HEK293 (cell line): ENCODE data around the gene BAG5.

Source experiments
- GFI1B ChIP-seq: fragments of 450-650 bp; formaldehyde crosslinking; IDR thresholded peaks from 2 replicates; pipeline ENCODE4 v1.5.1; 2016; ENCODE audit warnings: missing biosample characterization, missing genetic modification characterization
- GLIS2 ChIP-seq: fragments of 450-650 bp; formaldehyde crosslinking; IDR thresholded peaks from 2 replicates; pipeline ENCODE4 v1.5.1; 2016; ENCODE audit warnings: missing biosample characterization, missing genetic modification characterization
- HOXD13 ChIP-seq: sonication (generic); formaldehyde crosslinking; IDR thresholded peaks from 2 replicates; pipeline ENCODE4 v1.8.0; 2022; ENCODE audit warnings: missing genetic modification reagents, borderline replicate concordance
- OVOL3 ChIP-seq: fragments of 450-650 bp; formaldehyde crosslinking; IDR thresholded peaks from 2 replicates; pipeline ENCODE4 v1.5.1; 2016; ENCODE audit warnings: missing biosample characterization, missing genetic modification characterization
- PRDM1 ChIP-seq: fragments of 450-650 bp; formaldehyde crosslinking; IDR thresholded peaks from 2 replicates; pipeline ENCODE4; 2016; ENCODE audit warnings: missing biosample characterization, missing genetic modification characterization
- TCF7L2 ChIP-seq: IDR thresholded peaks from 2 replicates; pipeline ENCODE4 v1.6.1; 2011; ENCODE audit warnings: low read depth, mild to moderate bottlenecking, inconsistent platforms, low read length, moderate library complexity, borderline replicate concordance
- TRIM28 ChIP-seq: IDR thresholded peaks from 2 replicates; pipeline ENCODE4 v1.6.1; 2011; ENCODE audit warnings: low read length, control low read depth, borderline replicate concordance
- TSHZ1 ChIP-seq: fragments of 450-650 bp; formaldehyde crosslinking; IDR thresholded peaks from 2 replicates; pipeline ENCODE4 v1.5.1; 2016; ENCODE audit warnings: missing biosample characterization, missing genetic modification characterization, borderline replicate concordance
- YY1 ChIP-seq: fragments of 450-650 bp; formaldehyde crosslinking; IDR thresholded peaks from 2 replicates; pipeline ENCODE4 v1.5.1; 2018; ENCODE audit warnings: missing biosample characterization, missing genetic modification characterization
- ZBTB7A ChIP-seq: fragments of 450-650 bp; formaldehyde crosslinking; IDR thresholded peaks from 2 replicates; pipeline ENCODE4 v1.5.1; 2016; ENCODE audit warnings: low read depth, missing biosample characterization, missing genetic modification characterization
- ZFHX2 ChIP-seq: fragments of 450-650 bp; formaldehyde crosslinking; conservative IDR thresholded peaks from 2 replicates; pipeline ENCODE4 v1.5.1; 2016; ENCODE audit warnings: missing biosample characterization, missing genetic modification characterization
- ZFP69B ChIP-seq: fragments of 450-650 bp; formaldehyde crosslinking; IDR thresholded peaks from 2 replicates; pipeline ENCODE4 v1.5.1; 2016; ENCODE audit warnings: missing biosample characterization, missing genetic modification characterization
- ZNF362 ChIP-seq: fragments of 450-650 bp; formaldehyde crosslinking; IDR thresholded peaks from 2 replicates; pipeline ENCODE4 v1.5.1; 2016; ENCODE audit warnings: missing biosample characterization, missing genetic modification characterization
- ZNF513 ChIP-seq: fragments of 450-650 bp; IDR thresholded peaks from 2 replicates; pipeline ENCODE4 v1.5.1; 2018; ENCODE audit warnings: missing biosample characterization, missing genetic modification characterization
- ZNF530 ChIP-seq: fragments of 450-650 bp; formaldehyde crosslinking; IDR thresholded peaks from 2 replicates; pipeline ENCODE4 v1.5.1; 2016; ENCODE audit warnings: low read depth, missing biosample characterization, missing genetic modification characterization
- ZNF571 ChIP-seq: fragments of 450-650 bp; formaldehyde crosslinking; IDR thresholded peaks from 2 replicates; pipeline ENCODE4 v1.5.0; 2017; ENCODE audit warnings: missing biosample characterization, missing genetic modification characterization
- ZNF600 ChIP-seq: fragments of 450-650 bp; formaldehyde crosslinking; IDR thresholded peaks from 2 replicates; pipeline ENCODE4 v1.5.1; 2016; ENCODE audit warnings: missing biosample characterization, missing genetic modification characterization
- ZNF629 ChIP-seq: fragments of 450-650 bp; formaldehyde crosslinking; IDR thresholded peaks from 2 replicates; pipeline ENCODE4 v1.5.1; 2017; ENCODE audit warnings: missing biosample characterization, missing genetic modification characterization
- ZNF692 ChIP-seq: fragments of 450-650 bp; formaldehyde crosslinking; IDR thresholded peaks from 2 replicates; pipeline ENCODE4 v1.5.1; 2016; ENCODE audit warnings: missing biosample characterization, missing genetic modification characterization
- ZNF707 ChIP-seq: fragments of 450-650 bp; formaldehyde crosslinking; IDR thresholded peaks from 2 replicates; pipeline ENCODE4 v1.5.1; 2016; ENCODE audit warnings: missing biosample characterization, missing genetic modification characterization
- ZSCAN16 ChIP-seq: fragments of 450-650 bp; formaldehyde crosslinking; IDR thresholded peaks from 2 replicates; pipeline ENCODE4 v1.5.1; 2016; ENCODE audit warnings: missing biosample characterization, missing genetic modification characterization
- TF ChIP-seq, protein P1 (sequence below): fragments of 450-650 bp; formaldehyde crosslinking; IDR thresholded peaks from 2 replicates; pipeline ENCODE4 v1.5.1; 2017; ENCODE audit warnings: missing biosample characterization, missing genetic modification characterization
- TF ChIP-seq, protein P2 (sequence below): sonication (generic); formaldehyde crosslinking; IDR thresholded peaks from 2 replicates; pipeline ENCODE4 v1.8.1; 2022; ENCODE audit warnings: mild to moderate bottlenecking, moderate library complexity, missing genetic modification reagents
- TF ChIP-seq, protein P3 (sequence below): fragments of 450-650 bp; formaldehyde crosslinking; IDR thresholded peaks from 2 replicates; pipeline ENCODE4 v1.5.1; 2017; ENCODE audit warnings: missing biosample characterization, missing genetic modification characterization
- TF ChIP-seq, protein P4 (sequence below): fragments of 450-650 bp; formaldehyde crosslinking; IDR thresholded peaks from 2 replicates; pipeline ENCODE4 v1.5.1; 2016; ENCODE audit warnings: missing biosample characterization, missing genetic modification characterization

BAG5 gene

DNA sequence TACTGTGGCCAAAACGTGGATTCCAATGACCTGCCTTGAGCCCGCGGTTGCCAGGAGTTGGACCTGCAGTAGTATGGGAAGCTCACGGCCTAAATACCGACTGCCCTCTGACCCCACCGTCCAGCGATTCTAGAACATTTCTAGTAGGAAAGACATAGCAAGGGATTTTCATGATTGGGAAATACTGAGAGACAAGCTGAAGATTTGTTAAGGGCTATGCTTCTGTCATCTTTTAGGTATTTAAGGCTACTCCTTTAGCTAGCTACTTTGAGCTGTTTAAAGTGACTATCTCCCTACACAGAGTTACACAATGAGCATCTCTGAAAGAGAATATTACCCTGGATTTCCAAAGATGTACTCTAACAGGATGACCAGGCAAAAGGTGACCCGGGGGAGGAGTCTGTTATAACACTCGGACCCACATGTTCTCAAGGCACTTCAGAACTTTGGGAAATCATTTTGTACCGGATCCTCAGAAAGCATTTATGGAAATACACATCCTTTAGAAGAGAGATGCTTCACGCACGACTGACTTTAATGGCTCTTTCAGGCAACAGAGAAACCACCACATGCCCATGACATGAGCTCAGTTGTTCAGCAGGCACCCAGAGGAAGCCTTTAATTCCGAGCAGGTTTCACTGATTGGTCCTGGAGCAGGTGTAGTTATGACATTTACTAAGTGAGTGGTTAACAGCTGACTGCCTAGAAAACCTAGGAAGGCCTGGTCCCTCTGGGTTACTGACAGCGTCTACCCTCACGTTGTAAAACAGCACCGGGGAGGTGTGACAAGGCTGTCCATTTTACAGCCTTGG, 4.2 kb downstream of the BAG5 start (continued):
- TF ChIP-seq TSHZ1 (peak; percentile 82), OVOL3 (tag by site-specific recombination) (no peak; the same call in 1 of the 2 replicates), ZNF362 (tag by site-specific recombination) (no peak), ZFP69B (tag by site-specific recombination) (0 out of 2 replicates have a peak, but pooled peaks have one; percentile 14), TCF7L2 (no peak), PRDM1 (tag by site-specific recombination) (peak; percentile 91), ZNF629 (tag by site-specific recombination) (peak; percentile 94), ZNF692 (tag by site-specific recombination) (0 out of 2 replicates have a peak, but pooled peaks have one; percentile 75), ZNF707 (tag by site-specific recombination) (no peak), ZNF600 (tag by site-specific recombination) (peak; percentile 89), ZBTB7A (tag by site-specific recombination) (no peak), ZNF571 (tag by site-specific recombination) (no peak), ZNF513 (tag by site-specific recombination) (no peak), ZNF530 (tag by site-specific recombination) (no peak), GFI1B (tag by site-specific recombination) (0 out of 2 replicates have a peak, but pooled peaks have one; percentile 21), GLIS2 (tag by site-specific recombination) (no peak; the same call in 1 of the 2 replicates), HOXD13 (CRISPR knock-in tag) (no peak), ZFHX2 (no peak), ZSCAN16 (tag by site-specific recombination) (no peak), TRIM28 (peak; percentile 70; the same call in 1 of the 2 replicates), YY1 (tag by site-specific recombination) (no peak)
- TF ChIP-seq, protein P1, sequence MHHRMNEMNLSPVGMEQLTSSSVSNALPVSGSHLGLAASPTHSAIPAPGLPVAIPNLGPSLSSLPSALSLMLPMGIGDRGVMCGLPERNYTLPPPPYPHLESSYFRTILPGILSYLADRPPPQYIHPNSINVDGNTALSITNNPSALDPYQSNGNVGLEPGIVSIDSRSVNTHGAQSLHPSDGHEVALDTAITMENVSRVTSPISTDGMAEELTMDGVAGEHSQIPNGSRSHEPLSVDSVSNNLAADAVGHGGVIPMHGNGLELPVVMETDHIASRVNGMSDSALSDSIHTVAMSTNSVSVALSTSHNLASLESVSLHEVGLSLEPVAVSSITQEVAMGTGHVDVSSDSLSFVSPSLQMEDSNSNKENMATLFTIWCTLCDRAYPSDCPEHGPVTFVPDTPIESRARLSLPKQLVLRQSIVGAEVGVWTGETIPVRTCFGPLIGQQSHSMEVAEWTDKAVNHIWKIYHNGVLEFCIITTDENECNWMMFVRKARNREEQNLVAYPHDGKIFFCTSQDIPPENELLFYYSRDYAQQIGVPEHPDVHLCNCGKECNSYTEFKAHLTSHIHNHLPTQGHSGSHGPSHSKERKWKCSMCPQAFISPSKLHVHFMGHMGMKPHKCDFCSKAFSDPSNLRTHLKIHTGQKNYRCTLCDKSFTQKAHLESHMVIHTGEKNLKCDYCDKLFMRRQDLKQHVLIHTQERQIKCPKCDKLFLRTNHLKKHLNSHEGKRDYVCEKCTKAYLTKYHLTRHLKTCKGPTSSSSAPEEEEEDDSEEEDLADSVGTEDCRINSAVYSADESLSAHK = peak; percentile 96
- TF ChIP-seq, protein P2, sequence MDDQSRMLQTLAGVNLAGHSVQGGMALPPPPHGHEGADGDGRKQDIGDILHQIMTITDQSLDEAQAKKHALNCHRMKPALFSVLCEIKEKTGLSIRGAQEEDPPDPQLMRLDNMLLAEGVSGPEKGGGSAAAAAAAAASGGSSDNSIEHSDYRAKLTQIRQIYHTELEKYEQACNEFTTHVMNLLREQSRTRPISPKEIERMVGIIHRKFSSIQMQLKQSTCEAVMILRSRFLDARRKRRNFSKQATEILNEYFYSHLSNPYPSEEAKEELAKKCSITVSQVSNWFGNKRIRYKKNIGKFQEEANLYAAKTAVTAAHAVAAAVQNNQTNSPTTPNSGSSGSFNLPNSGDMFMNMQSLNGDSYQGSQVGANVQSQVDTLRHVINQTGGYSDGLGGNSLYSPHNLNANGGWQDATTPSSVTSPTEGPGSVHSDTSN (CRISPR knock-in tag) = no peak
- TF ChIP-seq, protein P3, sequence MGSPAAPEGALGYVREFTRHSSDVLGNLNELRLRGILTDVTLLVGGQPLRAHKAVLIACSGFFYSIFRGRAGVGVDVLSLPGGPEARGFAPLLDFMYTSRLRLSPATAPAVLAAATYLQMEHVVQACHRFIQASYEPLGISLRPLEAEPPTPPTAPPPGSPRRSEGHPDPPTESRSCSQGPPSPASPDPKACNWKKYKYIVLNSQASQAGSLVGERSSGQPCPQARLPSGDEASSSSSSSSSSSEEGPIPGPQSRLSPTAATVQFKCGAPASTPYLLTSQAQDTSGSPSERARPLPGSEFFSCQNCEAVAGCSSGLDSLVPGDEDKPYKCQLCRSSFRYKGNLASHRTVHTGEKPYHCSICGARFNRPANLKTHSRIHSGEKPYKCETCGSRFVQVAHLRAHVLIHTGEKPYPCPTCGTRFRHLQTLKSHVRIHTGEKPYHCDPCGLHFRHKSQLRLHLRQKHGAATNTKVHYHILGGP (tag by site-specific recombination) = 0 out of 2 replicates have a peak, but pooled peaks have one; percentile 55
- TF ChIP-seq, protein P4, sequence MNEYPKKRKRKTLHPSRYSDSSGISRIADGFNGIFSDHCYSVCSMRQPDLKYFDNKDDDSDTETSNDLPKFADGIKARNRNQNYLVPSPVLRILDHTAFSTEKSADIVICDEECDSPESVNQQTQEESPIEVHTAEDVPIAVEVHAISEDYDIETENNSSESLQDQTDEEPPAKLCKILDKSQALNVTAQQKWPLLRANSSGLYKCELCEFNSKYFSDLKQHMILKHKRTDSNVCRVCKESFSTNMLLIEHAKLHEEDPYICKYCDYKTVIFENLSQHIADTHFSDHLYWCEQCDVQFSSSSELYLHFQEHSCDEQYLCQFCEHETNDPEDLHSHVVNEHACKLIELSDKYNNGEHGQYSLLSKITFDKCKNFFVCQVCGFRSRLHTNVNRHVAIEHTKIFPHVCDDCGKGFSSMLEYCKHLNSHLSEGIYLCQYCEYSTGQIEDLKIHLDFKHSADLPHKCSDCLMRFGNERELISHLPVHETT (tag by site-specific recombination) = no peak
